ENCODE measurements around the gene PPIF.

DNA sequence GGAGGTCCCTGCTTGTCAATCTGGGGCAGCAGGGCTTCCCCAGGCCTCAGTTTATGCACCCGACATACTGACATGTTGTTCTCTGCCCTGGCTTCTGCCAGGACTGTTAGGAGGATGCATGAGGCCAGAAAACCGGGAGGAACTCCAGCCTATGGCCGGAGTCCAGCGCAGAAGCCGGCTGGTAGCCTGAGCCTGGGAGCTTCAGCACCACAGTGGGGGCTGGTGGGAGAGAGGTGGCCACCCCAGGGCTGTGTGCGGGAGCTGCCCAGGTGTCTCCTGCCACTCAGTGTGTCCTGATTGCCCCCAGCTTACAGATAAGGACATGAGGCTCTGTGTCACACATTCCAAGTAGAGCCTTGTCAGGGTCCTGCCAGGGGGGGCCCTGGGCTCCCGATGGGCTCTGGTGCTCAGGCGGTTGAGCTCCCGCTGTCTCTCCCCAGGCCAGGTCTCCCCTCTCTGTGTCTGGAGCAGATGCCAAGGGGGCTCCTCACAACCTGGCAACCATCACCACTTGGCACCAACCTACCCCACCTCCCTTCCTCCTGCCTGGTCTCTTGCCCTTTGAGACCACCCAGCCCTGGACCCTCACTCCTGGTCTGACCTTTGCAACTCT, 32.3 kb downstream of the PPIF start:
- TF ChIP-seq, protein P1, sequence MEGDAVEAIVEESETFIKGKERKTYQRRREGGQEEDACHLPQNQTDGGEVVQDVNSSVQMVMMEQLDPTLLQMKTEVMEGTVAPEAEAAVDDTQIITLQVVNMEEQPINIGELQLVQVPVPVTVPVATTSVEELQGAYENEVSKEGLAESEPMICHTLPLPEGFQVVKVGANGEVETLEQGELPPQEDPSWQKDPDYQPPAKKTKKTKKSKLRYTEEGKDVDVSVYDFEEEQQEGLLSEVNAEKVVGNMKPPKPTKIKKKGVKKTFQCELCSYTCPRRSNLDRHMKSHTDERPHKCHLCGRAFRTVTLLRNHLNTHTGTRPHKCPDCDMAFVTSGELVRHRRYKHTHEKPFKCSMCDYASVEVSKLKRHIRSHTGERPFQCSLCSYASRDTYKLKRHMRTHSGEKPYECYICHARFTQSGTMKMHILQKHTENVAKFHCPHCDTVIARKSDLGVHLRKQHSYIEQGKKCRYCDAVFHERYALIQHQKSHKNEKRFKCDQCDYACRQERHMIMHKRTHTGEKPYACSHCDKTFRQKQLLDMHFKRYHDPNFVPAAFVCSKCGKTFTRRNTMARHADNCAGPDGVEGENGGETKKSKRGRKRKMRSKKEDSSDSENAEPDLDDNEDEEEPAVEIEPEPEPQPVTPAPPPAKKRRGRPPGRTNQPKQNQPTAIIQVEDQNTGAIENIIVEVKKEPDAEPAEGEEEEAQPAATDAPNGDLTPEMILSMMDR (conservative IDR thresholded peaks at IDR 0.05): no peak
- TF ChIP-seq EZH2 (IDR thresholded peaks at IDR 0.05; ENCODE audit: low read depth): no peak
